ENCODE results near the gene DAPK2.

DNA sequence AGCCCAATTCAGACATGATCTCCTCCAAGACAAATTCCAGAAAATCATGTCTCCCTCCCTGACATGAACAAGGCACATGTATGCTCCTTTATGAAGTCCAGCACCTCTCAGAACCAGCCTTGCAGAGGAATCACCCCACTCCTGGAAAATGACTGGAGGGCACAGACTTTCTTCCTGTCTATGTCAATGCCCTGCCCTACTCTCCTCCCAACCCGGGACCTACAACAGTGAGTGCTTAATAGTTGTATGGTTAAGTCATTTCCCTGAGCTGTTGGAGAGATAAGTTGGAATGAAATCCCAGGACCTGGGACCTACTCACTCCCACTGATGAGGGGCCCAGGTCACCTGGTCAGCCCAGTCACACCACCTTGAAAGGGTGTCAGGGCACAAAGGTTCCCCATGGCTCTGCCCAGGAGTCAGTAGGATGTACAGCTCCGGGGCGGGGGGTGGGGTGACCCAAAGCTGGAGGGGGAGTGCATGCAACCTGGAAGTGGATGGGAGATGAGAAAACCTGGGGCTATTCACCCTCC lies 132.4 kb downstream of the DAPK2 start:
- TF ChIP-seq NFE2L2 (IDR thresholded peaks at IDR 0.05; ENCODE audit: low read depth, low read length): no peak
- TF ChIP-seq CTCF (conservative IDR thresholded peaks at IDR 0.05; ENCODE audit: low read depth, low read length): no peak
- no peak for TF ChIP-seq SMC3 (IDR thresholded peaks at IDR 0.05; ENCODE audit: low read depth, low read length)
